GM10266 (cell line): ENCODE measurements around the gene CXorf58.

Source experiments
- DNase-seq: peaks from one replicate; pipeline ENCODE4 v3.0.0; 2012; ENCODE audit errors: extremely low spot score
- CTCF ChIP-seq: IDR thresholded peaks from 2 replicates; pipeline ENCODE4 v1.5.1; 2012; ENCODE audit warnings: mild to moderate bottlenecking, low read depth; ENCODE audit not compliant: control insufficient read depth, insufficient read depth; ENCODE audit errors: missing control alignments

CXorf58 gene

GRCh38 chrX:23981711-23982110, 73.9 kb downstream of the CXorf58 start:
- DNase-seq: no peak
- TF ChIP-seq CTCF: no peak

- no peak for TF ChIP-seq CTCF
- DNase-seq: no peak
These were observed 75.1 kb downstream of the CXorf58 start for GRCh38 chrX:23982891-23983290.
